AG20443 (cell line): ENCODE results near the gene RALGDS.
"Not testable (repeated sequence)": the region's sequence is repeated elsewhere in the genome, so short reads cannot be mapped to it uniquely, and the experiment has no call there.

Source experiments
- DNase-seq: peaks from one replicate; pipeline ENCODE4 v3.0.0; 2012; ENCODE audit warnings: low spot score, mixed read lengths

RALGDS gene

GRCh38 chr9:133106511-133107244 is 14.4 kb downstream of the RALGDS start:
- no peak for DNase-seq

- no peak for DNase-seq
These were observed 15.6 kb downstream of the RALGDS start for GRCh38 chr9:133105461-133105770.

- DNase-seq, result no peak
These were observed 16.2 kb downstream of the RALGDS start for GRCh38 chr9:133104718-133105460.

- no peak for DNase-seq
These were observed 17.0 kb downstream of the RALGDS start for GRCh38 chr9:133103987-133104505.

GRCh38 chr9:133103183-133103986 is 17.7 kb downstream of the RALGDS start:
- DNase-seq, result peak; percentile 82

GRCh38 chr9:133102190-133103021 is 18.6 kb downstream of the RALGDS start:
- DNase-seq, result no peak

DNA sequence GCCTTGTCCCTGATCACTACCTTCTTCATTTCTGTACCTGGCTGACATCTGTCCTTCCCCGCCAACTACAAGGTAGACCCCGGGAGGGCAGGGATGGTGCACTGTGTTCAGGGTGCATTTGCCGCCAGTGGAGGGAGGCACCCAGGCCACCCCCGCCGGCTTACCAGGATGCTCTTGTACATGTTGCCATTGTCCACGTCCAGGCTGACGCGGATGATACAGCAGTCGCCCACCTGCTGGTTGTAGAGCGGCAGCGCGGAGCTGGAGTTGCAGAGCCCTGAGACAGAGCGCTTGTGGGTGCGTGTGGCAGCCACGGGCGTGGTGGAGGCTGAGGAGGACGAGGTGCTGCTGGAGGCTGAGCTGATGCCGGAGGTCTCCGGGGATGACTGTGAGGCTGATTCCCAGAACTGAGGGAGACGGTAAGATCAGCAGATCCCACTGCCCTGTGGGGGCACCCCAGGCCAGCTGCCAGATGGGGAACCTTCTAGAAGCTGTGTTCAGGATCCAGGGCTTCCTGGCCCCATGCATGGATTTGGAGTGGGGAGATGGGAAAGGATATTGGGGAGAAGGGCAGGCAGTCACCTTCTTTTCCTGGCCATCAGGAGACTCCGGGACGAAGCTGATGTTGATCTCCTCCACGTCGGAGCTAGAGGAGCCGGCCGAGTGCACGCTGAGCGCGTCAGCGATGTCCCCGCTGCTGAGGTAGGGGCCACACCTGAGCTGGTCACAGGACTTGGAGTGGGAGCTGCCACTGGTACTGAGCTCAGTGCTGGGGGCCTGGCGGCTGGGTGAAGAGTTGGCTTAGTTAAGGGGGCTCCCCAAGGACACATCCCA is 19.5 kb downstream of the RALGDS start:
- DNase-seq, result no peak

DNA sequence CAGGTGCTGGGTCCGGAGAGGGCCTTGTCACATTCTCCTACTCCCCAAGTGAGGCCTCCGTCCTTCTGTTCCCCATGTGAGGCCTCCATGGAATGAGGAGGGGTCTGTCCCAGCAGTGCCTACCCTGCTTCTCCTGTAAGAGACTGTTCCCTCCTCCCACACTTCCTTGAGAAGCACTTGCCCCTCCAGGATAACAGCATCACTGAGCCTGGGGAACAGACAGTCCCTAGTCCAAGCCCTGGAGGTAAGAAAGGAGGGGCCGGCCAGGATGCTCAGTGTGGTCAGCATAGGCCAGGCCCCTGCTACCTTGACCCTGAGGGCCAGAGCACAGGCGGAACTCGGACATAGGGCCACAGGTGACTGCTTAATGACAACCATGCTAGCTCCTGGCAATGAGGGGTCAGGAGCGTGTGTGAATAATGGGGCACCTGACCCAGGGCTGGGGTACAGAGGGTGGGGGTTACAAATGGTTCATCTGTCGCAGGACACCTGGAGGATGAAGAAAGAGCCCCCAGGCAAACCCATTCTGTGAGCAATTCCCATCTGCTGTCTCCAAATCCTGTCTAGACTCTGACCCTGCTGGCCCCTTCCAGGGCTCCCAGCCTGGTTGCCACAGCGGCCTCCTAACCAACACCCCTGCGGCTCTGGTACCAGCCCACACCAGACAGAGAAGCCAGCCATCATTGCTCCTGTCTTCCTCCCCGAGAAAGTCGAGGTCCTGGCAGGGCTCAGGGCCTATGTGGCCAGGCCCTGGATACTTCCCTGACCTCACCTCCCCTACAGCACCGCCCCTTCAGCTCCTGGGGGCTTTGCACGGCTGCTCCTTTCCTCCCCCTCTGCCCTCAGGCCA is 20.3 kb downstream of the RALGDS start:
- DNase-seq, result no peak

DNA sequence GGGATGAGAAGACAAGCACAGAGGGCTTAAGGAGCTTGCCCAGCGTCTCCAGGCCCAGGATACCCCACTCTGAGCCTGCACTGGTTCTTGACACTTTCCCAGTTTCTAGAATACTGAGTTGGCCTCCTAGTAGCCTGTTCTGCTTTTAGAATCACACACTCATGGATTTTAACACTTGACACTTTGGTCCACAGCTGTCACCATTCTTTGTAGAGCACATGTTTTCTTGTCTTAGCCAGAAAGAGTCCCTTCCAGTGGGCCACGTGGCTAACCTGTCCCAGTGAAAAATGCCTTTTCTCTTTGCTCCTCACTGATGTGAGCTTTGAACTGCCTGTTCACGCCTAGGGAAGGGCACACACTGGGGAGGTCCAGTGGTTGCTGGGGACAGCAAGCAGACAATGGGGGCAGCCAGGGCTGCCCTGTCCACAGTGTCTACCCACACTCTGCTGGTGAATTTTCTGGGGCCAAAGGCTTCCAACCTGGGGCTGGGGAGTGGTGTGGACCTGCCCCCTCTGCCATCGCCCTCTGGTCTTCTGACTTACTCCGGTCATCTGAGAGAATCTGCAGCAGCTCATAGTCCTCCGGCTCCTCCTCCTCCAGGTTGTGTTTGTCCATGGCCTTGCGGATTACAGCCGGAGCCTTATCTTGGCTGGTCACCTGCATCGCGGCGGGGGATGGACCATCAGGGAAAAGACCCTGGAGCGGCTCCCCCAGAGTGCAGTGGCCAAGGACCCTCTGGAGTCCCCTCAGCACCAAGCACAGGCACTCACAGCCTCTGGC is 21.1 kb downstream of the RALGDS start:
- no peak for DNase-seq

GRCh38 chr9:133098871-133099270 is 22.2 kb downstream of the RALGDS start:
- no peak for DNase-seq

- no peak for DNase-seq
These were observed 22.8 kb downstream of the RALGDS start for GRCh38 chr9:133098104-133098754.

- no peak for DNase-seq
These were observed 26.1 kb downstream of the RALGDS start for GRCh38 chr9:133094842-133095393.

DNA sequence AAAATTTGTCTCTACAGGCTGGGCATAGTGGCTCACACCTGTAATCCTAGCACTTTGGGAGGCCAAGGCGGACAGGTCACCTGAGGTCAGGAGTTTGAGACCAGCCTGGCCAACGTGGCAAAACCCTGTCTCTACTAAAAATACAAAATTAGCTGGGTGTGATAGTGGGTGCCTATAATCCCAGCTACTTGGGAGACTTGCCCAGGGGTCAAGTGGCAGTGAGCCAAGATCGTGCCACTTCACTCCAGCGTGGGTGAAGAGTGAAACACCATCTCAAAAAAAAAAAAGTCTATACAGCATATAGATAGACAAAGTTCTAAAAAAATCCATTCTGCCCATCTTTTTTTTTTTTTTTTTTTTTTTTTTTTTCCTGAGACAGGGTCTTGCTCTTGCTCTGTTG is 26.7 kb downstream of the RALGDS start:
- not testable (repeated sequence) for DNase-seq

GRCh38 chr9:133090752-133091385 is 30.2 kb downstream of the RALGDS start:
- DNase-seq, result peak; percentile 3

GRCh38 chr9:133090187-133090586 is 30.9 kb downstream of the RALGDS start:
- DNase-seq, result peak; percentile 5

DNA sequence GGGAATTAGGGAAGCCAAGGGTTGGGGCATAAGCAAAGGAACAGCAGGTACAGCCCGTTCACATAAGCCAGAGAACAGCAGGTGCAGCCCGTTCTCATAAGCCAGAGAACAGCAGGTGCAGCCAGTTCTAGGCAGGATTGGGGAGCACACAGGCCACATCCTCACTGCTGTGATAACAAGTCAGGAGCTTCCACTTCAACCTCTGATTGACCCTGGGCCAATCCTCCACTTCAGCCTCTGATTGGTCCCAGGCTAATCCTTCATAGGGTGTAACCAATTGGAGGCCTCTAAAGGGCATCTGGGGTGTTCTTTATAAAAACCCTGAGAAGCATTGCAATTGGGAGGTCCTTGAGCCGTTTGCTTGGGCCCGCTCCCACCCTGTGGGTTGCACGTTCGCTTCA is 31.8 kb downstream of the RALGDS start:
- DNase-seq, result peak; percentile 9

- DNase-seq, result no peak
These were observed 32.3 kb downstream of the RALGDS start for GRCh38 chr9:133088756-133089155.
